Measurements from ENCODE around the gene COX6B2.

The COX6B2 gene

DNA sequence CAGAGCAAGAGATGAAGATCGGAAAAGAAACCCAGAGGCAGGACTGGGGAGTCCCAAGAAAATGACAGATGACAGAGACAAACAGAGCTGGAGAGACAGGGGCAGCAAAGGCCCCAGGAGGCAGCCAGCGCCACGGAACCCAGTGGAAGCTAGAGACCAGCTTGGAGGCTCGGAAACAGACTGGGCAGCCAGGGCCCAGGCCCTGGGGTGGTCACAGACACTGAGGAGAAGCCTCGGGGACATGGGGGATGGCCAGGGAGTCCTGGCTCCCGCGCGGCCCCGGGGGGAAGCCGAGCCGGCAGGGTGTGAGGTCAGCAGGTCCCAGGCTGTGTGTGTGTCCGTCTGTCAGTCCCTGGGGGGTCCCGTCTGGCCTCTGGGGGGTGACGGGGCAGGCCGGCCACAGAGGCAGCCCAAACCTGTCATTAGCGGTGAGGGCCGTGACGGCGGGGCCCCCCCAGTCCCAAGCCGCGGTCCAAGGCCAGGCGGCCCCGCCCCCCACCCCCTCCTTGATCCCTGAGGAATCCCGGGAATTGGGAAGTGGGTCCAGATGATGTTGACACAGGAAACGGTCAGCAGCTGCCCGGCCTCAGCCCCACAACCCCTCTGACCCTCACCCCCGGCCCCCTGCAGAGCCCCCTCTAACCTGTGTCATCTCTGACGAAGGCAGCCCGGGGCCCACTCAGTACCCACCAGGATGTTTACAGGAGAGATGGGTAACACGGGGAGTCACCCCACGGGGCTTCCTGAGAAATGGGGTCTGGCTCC, 19.7 kb upstream of the COX6B2 start:
- H3K27me3 ChIP-seq (replicated peaks; ENCODE audit: insufficient read depth, low read length), result peaks cover 47% of the 10 kb centered on the region
- no peak for DNase-seq
- no peak overlapping the region for H3K4me3 ChIP-seq (ENCODE audit: low read length)
- H3K9me3 ChIP-seq (replicated peaks; ENCODE audit: insufficient read depth, low read length), result no peaks in the 10 kb centered on the region
- H3K36me3 ChIP-seq (replicated peaks; ENCODE audit: insufficient read depth, low read length), result no peaks in the 10 kb centered on the region
- no peak overlapping the region for H3K9ac ChIP-seq (ENCODE audit: low read length)
- TF ChIP-seq EZH2 (optimal IDR thresholded peaks at IDR 0.05; ENCODE audit: low read depth, low read length), result no peak
- H3K27ac ChIP-seq (ENCODE audit: low read length), result no peak overlapping the region
- H3K79me2 ChIP-seq (ENCODE audit: low read length), result no peaks in the 10 kb centered on the region
- no peak overlapping the region for H3K4me2 ChIP-seq (ENCODE audit: low read depth, low read length)
- no peaks in the 10 kb centered on the region for H4K20me1 ChIP-seq (ENCODE audit: insufficient read depth, low read length)
- no peak overlapping the region for H2AFZ ChIP-seq (ENCODE audit: low read length)
- H3F3A ChIP-seq (ENCODE audit: insufficient read depth, low read length), result no peaks in the 10 kb centered on the region; the same call in 1 of the 2 replicates
- H3K9me2 ChIP-seq (replicated peaks; ENCODE audit: insufficient read depth, low read length), result no peaks in the 10 kb centered on the region
- H3K4me1 ChIP-seq (ENCODE audit: low read length), result no peaks in the 10 kb centered on the region; the same call in 1 of the 2 replicates

DNA sequence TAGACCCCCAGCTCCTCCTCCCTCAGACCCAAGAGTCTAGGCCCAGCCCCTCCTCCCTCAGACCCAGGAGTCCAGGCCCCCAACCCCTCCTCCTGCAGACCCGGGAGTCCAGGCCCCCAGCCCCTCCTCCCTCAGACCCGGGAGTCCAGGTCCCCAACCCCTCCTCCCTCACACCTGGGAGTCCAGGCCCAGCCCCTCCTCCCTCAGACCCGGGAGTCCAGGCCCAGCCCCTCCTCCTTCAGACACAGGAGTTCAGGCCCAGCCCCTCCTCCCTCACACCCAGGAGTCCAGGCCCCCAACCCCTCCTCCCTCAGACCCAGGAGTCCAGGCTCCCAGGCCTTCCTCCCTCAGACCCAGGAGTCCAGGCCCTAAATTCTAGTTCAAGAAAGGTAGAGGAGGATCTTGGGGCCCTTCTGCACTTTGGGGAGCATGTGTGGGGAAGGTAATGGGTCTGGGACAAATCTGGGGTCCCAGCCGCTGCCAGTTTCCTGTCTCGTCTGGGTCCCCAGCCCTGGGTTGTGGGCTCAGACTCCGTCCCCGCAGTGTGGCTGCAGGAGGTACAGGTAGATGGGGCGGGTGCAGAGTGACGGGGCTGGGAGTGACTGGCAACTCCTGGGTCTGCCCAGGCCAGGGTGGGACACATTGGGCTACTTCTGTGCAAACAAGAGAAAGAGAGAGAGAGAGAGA, 18.9 kb upstream of the COX6B2 start:
- H4K20me1 ChIP-seq (ENCODE audit: insufficient read depth, low read length), result no peaks in the 10 kb centered on the region
- DNase-seq, result no peak
- H3K4me1 ChIP-seq (ENCODE audit: low read length), result no peaks in the 10 kb centered on the region; the same call in 1 of the 2 replicates
- H3K9me3 ChIP-seq (replicated peaks; ENCODE audit: insufficient read depth, low read length), result no peaks in the 10 kb centered on the region
- no peak overlapping the region for H3K4me3 ChIP-seq (ENCODE audit: low read length)
- H3K9me2 ChIP-seq (replicated peaks; ENCODE audit: insufficient read depth, low read length), result no peaks in the 10 kb centered on the region
- no peaks in the 10 kb centered on the region; the same call in 1 of the 2 replicates for H3F3A ChIP-seq (ENCODE audit: insufficient read depth, low read length)
- no peaks in the 10 kb centered on the region for H3K79me2 ChIP-seq (ENCODE audit: low read length)
- no peaks in the 10 kb centered on the region for H3K36me3 ChIP-seq (replicated peaks; ENCODE audit: insufficient read depth, low read length)
- H3K4me2 ChIP-seq (ENCODE audit: low read depth, low read length), result no peak overlapping the region
- no peak overlapping the region for H2AFZ ChIP-seq (ENCODE audit: low read length)
- no peak overlapping the region for H3K9ac ChIP-seq (ENCODE audit: low read length)
- no peak overlapping the region for H3K27ac ChIP-seq (ENCODE audit: low read length)
- no peak for TF ChIP-seq EZH2 (optimal IDR thresholded peaks at IDR 0.05; ENCODE audit: low read depth, low read length)
- no peak for TF ChIP-seq EZH2phosphoT487 (IDR thresholded peaks at IDR 0.05; ENCODE audit: low read length)
- TF ChIP-seq, protein P1, sequence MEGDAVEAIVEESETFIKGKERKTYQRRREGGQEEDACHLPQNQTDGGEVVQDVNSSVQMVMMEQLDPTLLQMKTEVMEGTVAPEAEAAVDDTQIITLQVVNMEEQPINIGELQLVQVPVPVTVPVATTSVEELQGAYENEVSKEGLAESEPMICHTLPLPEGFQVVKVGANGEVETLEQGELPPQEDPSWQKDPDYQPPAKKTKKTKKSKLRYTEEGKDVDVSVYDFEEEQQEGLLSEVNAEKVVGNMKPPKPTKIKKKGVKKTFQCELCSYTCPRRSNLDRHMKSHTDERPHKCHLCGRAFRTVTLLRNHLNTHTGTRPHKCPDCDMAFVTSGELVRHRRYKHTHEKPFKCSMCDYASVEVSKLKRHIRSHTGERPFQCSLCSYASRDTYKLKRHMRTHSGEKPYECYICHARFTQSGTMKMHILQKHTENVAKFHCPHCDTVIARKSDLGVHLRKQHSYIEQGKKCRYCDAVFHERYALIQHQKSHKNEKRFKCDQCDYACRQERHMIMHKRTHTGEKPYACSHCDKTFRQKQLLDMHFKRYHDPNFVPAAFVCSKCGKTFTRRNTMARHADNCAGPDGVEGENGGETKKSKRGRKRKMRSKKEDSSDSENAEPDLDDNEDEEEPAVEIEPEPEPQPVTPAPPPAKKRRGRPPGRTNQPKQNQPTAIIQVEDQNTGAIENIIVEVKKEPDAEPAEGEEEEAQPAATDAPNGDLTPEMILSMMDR (IDR thresholded peaks at IDR 0.05; ENCODE audit: low read length), result no peak
- H3K27me3 ChIP-seq (replicated peaks; ENCODE audit: insufficient read depth, low read length), result peaks cover 54% of the 10 kb centered on the region

DNA sequence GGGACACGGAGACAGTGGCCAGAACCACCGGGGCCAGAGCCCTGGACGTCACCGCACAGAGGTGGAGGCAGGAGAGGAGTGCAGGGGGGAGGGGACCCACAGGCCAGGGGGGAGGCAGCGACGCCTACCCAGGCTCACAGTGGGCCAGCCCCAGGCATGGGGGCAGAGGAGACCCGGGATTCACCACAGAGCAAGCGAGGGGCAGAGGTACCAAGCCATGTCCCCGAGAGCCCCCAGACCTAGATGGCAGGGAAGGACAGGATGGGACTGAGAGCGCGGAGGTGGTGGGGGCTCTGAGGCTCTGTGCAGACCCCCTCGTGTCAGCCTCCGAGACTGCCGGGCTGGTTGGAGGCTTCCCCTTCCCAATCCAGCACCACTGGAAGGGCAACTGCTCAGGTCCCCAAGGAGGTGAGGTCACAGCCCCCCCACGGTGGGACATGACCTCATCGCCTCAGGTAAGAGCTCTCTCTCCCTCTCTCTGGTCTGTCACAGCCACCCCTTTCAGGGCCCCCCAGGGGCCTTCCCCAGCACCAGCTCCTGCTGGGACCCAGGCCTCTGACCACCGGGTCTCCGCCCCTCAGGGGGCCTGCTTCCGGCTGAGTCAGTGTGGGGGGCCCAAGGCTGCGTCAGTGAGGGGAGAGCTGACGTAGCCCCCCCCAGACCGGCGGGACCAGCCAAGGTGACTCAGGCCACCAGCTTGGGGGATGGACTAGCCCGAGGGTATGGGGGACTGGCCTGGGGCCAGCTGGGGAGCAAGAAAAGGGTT, 18.0 kb upstream of the COX6B2 start:
- Histone ChIP-seq H3K27ac (ENCODE audit: low read length) (no peak overlapping the region), H3K4me1 (ENCODE audit: low read length) (no peaks in the 10 kb centered on the region; the same call in 1 of the 2 replicates), H3K79me2 (ENCODE audit: low read length) (no peaks in the 10 kb centered on the region), H3K4me3 (ENCODE audit: low read length) (no peak overlapping the region), H3K9ac (ENCODE audit: low read length) (no peak overlapping the region), H2AFZ (ENCODE audit: low read length) (no peak overlapping the region), H4K20me1 (ENCODE audit: insufficient read depth, low read length) (no peaks in the 10 kb centered on the region), H3F3A (ENCODE audit: insufficient read depth, low read length) (no peaks in the 10 kb centered on the region; the same call in 1 of the 2 replicates), H3K36me3 (replicated peaks; ENCODE audit: insufficient read depth, low read length) (no peaks in the 10 kb centered on the region), H3K9me2 (replicated peaks; ENCODE audit: insufficient read depth, low read length) (no peaks in the 10 kb centered on the region), H3K4me2 (ENCODE audit: low read depth, low read length) (no peak overlapping the region), H3K9me3 (replicated peaks; ENCODE audit: insufficient read depth, low read length) (no peaks in the 10 kb centered on the region), H3K27me3 (replicated peaks; ENCODE audit: insufficient read depth, low read length) (peaks cover 63% of the 10 kb centered on the region)
- no peak for DNase-seq
- TF ChIP-seq, protein P1 (IDR thresholded peaks at IDR 0.05; ENCODE audit: low read length), result no peak
- TF ChIP-seq EZH2 (optimal IDR thresholded peaks at IDR 0.05; ENCODE audit: low read depth, low read length) (no peak), EZH2phosphoT487 (IDR thresholded peaks at IDR 0.05; ENCODE audit: low read length) (no peak)

All from MM.1S (cell line).